ENCODE data around the gene BCAT1. TPM values are rescaled to one million over a fixed set of nuclear protein-coding genes. Genes with fewer than 3 reads are reported as not detected.
"Not testable (repeated sequence)": the region's sequence is repeated elsewhere in the genome, so short reads cannot be mapped to it uniquely, and the experiment has no call there.

The BCAT1 gene
- total RNA-seq, 4 donors from 2014 or later = 0.80 to 14.0 (median 3.9) TPM

- in situ Hi-C loops (cut with MboI; ENCODE audit: low pct_ligation_motif_present in 1 of 4, low pct_unique_long_range_greater_than_20kb in 1 of 4, low sequenced_read_pairs in 3 of 4) = no loop called here
- no peaks in the 10 kb centered on the region for H3K9me3 ChIP-seq
- TF ChIP-seq POLR2AphosphoS5 (IDR thresholded peaks at IDR 0.05) = no peak
These were observed 69.3 kb downstream of the BCAT1 start for GRCh38 chr12:24879644-24880043.

DNA sequence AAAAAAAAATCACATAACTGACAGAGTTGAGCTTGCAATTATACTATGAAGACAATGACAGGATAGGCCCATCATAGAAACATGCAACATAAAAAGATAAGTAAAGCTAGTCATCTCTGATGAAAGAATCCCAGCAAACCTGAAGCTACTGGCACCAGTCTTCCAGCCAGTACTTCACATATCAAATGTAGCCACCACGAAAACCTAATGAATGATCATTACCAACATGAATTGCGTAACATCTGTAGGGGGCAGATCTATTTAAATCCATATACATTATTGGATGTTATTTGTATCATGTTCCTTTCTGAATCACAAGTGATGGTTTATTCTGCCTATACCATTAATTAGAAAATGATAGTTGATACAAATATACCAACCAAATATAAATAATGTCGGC is 73.9 kb downstream of the BCAT1 start:
- intact Hi-C loops (cut with DNase I; ENCODE audit: low total_unique reads) (loop anchor here (5.0 kb wide), 1 partner anchor 1028 kb away; no protein-coding TSS in a partner anchor), in situ Hi-C loops (cut with MboI; ENCODE audit: low pct_ligation_motif_present in 1 of 4, low pct_unique_long_range_greater_than_20kb in 1 of 4, low sequenced_read_pairs in 3 of 4) (no loop called here)
- DNase-seq = no peak
- Histone ChIP-seq H3K4me3 (no peak overlapping the region), H3K36me3 (no peaks in the 10 kb centered on the region), H3K4me1 (no peaks in the 10 kb centered on the region), H3K27me3 (no peaks in the 10 kb centered on the region), H3K27ac (no peak overlapping the region), H3K9me3 (no peaks in the 10 kb centered on the region)
- 87 to 95% methylated on average over 3 of the region's 3 CpGs for WGBS, 2 donors (ENCODE audit: low coverage in 1 of 2)
- TF ChIP-seq POLR2AphosphoS5 (IDR thresholded peaks at IDR 0.05) (no peak), POLR2A (IDR thresholded peaks at IDR 0.05) (no peak), CTCF (IDR thresholded peaks at IDR 0.05) (no peak), EP300 (IDR thresholded peaks at IDR 0.05; ENCODE audit: low read depth) (no peak)

More at GRCh38 chr12:24879644-24880043, 69.3 kb downstream of the BCAT1 start:
- no peak overlapping the region for H3K27ac ChIP-seq
- H3K36me3 ChIP-seq = no peaks in the 10 kb centered on the region
- H3K4me3 ChIP-seq = no peak overlapping the region
- WGBS, 2 donors (ENCODE audit: low coverage in 1 of 2) = 61 to 62% methylated on average over 2 of the region's 2 CpGs
- no peaks in the 10 kb centered on the region for H3K27me3 ChIP-seq
- intact Hi-C loops (cut with DNase I; ENCODE audit: low total_unique reads) = loop anchor here (5.0 kb wide), 1 partner anchor 1032 kb away; no protein-coding TSS in a partner anchor
- DNase-seq = no peak
- H3K4me1 ChIP-seq = no peaks in the 10 kb centered on the region

- H3K27me3 ChIP-seq = no peaks in the 10 kb centered on the region
- no peak overlapping the region for H3K4me3 ChIP-seq
- H3K9me3 ChIP-seq = no peaks in the 10 kb centered on the region
- 77 to 78% methylated on average over 1 of the region's 1 CpG for WGBS, 2 donors (ENCODE audit: low coverage in 1 of 2)
- TF ChIP-seq POLR2AphosphoS5 (IDR thresholded peaks at IDR 0.05) (no peak), POLR2A (IDR thresholded peaks at IDR 0.05) (no peak), EP300 (IDR thresholded peaks at IDR 0.05; ENCODE audit: low read depth) (no peak), CTCF (IDR thresholded peaks at IDR 0.05) (no peak)
- intact Hi-C loops (cut with DNase I; ENCODE audit: low total_unique reads) = no loop called here
- in situ Hi-C loops (cut with MboI; ENCODE audit: low pct_ligation_motif_present in 1 of 4, low pct_unique_long_range_greater_than_20kb in 1 of 4, low sequenced_read_pairs in 3 of 4) = no loop called here
- DNase-seq = no peak
- no peaks in the 10 kb centered on the region for H3K36me3 ChIP-seq
- H3K27ac ChIP-seq = no peak overlapping the region
- no peaks in the 10 kb centered on the region for H3K4me1 ChIP-seq
These were observed 76.7 kb downstream of the BCAT1 start for GRCh38 chr12:24872211-24872610.

DNA sequence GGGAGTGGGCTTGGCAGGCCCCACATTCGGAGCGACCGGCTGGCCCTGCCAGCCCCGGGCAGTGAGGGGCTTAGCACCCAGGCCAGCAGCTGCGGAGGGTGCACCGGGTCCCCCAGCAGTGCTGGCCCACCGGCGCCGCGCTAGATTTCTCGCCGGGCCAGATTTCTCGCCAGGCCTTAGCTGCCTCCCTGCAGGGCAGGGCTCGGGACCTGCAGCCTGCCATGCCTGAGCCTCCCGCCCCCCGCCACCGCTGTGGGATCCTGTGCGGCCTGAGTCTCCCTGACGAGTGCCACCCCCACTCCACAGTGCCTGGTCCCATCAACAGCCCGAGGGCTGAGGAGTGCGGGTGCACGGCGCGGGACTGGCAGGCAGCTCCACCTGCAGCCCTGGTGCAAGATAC is 82.8 kb downstream of the BCAT1 start:
- H3K27me3 ChIP-seq; intact Hi-C loops (cut with DNase I; ENCODE audit: low total_unique reads): not testable (repeated sequence)

GRCh38 chr12:24864796-24865125 is 84.1 kb downstream of the BCAT1 start:
- TF ChIP-seq CTCF (IDR thresholded peaks at IDR 0.05) = no peak
- TF ChIP-seq EP300 (IDR thresholded peaks at IDR 0.05; ENCODE audit: low read depth) = no peak
- no peak for TF ChIP-seq POLR2AphosphoS5 (IDR thresholded peaks at IDR 0.05)
- no peak for TF ChIP-seq POLR2A (IDR thresholded peaks at IDR 0.05)
- no peak overlapping the region for H3K4me3 ChIP-seq
- DNase-seq = no peak
- no peaks in the 10 kb centered on the region for H3K36me3 ChIP-seq
- H3K27ac ChIP-seq = no peak overlapping the region
- H3K9me3 ChIP-seq = no peaks in the 10 kb centered on the region
- no peaks in the 10 kb centered on the region for H3K4me1 ChIP-seq
- in situ Hi-C loops (cut with MboI; ENCODE audit: low pct_ligation_motif_present in 1 of 4, low pct_unique_long_range_greater_than_20kb in 1 of 4, low sequenced_read_pairs in 3 of 4) = no loop called here
- intact Hi-C loops (cut with DNase I; ENCODE audit: low total_unique reads) = no loop called here
- no peaks in the 10 kb centered on the region for H3K27me3 ChIP-seq

More for the DNA sequence above, 82.8 kb downstream of the BCAT1 start:
- H3K36me3 ChIP-seq; in situ Hi-C loops (cut with MboI; ENCODE audit: low pct_ligation_motif_present in 1 of 4, low pct_unique_long_range_greater_than_20kb in 1 of 4, low sequenced_read_pairs in 3 of 4); H3K9me3 ChIP-seq; H3K4me1 ChIP-seq; H3K4me3 ChIP-seq; H3K27ac ChIP-seq; DNase-seq: not testable (repeated sequence)
- 100% methylated on average over 21 of the region's 24 CpGs; no CpG with 5 or more reads in 1 of the 2 donors for WGBS, 2 donors (ENCODE audit: low coverage in 1 of 2)

Measured in transverse colon (tissue), 4 donors.